ENCODE data around the gene SOX18.

DNA sequence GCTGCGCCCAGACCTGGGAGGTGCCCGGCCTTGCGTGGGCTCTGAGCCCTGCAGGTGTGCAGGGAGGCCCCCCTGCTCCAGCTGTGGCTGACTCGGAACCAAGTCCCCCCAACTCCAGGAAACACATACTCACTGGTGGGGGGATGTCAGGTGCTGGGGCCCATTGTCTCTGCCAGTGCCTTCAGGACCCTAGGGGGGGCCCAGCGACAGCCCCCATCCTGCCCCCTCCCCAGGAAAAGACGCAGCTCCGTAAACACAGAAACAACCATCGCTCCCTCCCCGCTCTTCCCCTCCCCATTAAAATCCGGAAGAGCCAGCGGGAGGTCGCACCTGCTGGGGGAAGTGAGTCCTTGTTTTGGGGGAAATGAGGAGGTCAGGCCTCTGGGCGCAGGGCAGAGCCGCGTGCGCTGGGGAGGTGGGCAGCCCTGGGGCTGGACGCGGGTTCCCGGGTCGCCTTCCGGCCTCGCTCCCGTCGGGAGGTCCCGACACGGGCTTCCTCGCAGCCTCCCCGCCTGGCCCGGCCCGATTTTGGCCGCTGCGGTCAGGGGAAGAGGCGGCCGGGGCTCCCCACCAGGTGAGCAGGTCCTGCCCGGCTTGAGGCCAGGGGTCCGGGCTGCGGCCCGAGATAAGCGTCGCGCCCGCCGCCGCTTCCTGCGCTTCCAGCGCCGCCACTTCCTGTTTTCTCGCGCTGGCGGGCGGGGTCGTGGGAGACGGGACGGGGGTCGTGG is 7.2 kb downstream of the SOX18 start:
- TF ChIP-seq CTCF (conservative IDR thresholded peaks at IDR 0.05; ENCODE audit: low read depth, low read length) (no peak), EZH2 (IDR thresholded peaks at IDR 0.05; ENCODE audit: borderline replicate concordance, low read depth, low read length, poor library complexity, severe bottlenecking) (no peak)
